CD4-positive, alpha-beta memory T cell (primary cell): ENCODE measurements around the gene CPLX4. TPM values are rescaled to one million over a fixed set of nuclear protein-coding genes. Genes with fewer than 3 reads are reported as not detected.

Experiments
- CTCF ChIA-PET: fragments of 350-600 bp; sonication (Branson Sonifier 250); formaldehyde crosslinking; loops from one replicate; lab custom pipeline; 2021; ENCODE audit warnings: inconsistent platforms; ENCODE audit not compliant: partially characterized antibody; lab: Charles Lee
- POLR2A ChIA-PET: fragments of 350-600 bp; sonication (Branson Sonifier 250); formaldehyde crosslinking; loops from one replicate; lab custom pipeline; 2021; ENCODE audit not compliant: partially characterized antibody; lab: Charles Lee
- DNase-seq, 5 donors: peaks; one replicate each; pipeline versions ENCODE4 v3.0.0 to v3.0.0-alpha.2; 2020 to 2022; ENCODE audit warnings: mixed read lengths in 1 of 5
- H3K27ac ChIP-seq: one replicate; pipeline ENCODE4 v1.7.0; 2013; ENCODE audit warnings: low read depth, low read length
- H3K27me3 ChIP-seq: 2 replicates; pipeline ENCODE4 v1.7.0; 2013; ENCODE audit warnings: mild to moderate bottlenecking, low read length, moderate library complexity; ENCODE audit not compliant: insufficient read depth
- H3K36me3 ChIP-seq: 2 replicates; pipeline ENCODE4 v1.7.0; 2013; ENCODE audit warnings: mild to moderate bottlenecking, low read length, moderate library complexity; ENCODE audit not compliant: insufficient read depth
- H3K4me1 ChIP-seq: 2 replicates; pipeline ENCODE4 v1.7.0; 2013; ENCODE audit warnings: mild to moderate bottlenecking, low read length, moderate library complexity; ENCODE audit not compliant: insufficient read depth
- H3K4me3 ChIP-seq, 2 donors: one replicate each; pipeline ENCODE4 v1.7.0; 2013; ENCODE audit warnings: low read length in 2 of 2, mild to moderate bottlenecking in 1 of 2
- H3K9me3 ChIP-seq, 2 donors: one replicate each; pipeline ENCODE4 v1.7.0; 2013; ENCODE audit warnings: low read length in 2 of 2, control low read depth in 1 of 2; ENCODE audit not compliant: control insufficient read depth in 1 of 2
- H3K27ac Mint-ChIP-seq, 7 donors: one replicate each; pipeline ENCODE4 v1.8.0; 2020 to 2021; ENCODE audit warnings: mixed read lengths in 7 of 7, mild to moderate bottlenecking in 6 of 7, inconsistent platforms in 3 of 7, moderate library complexity in 3 of 7
- H3K27me3 Mint-ChIP-seq, 2 donors: one replicate each; pipeline ENCODE4 v1.8.0; 2020 to 2021; ENCODE audit warnings: mixed read lengths in 2 of 2
- H3K36me3 Mint-ChIP-seq, 2 donors: one replicate each; pipeline ENCODE4 v1.8.0; 2020 to 2021; ENCODE audit warnings: mixed read lengths in 2 of 2, inconsistent platforms in 1 of 2, mild to moderate bottlenecking in 1 of 2
- H3K4me1 Mint-ChIP-seq, 4 donors: one replicate each; pipeline ENCODE4 v1.8.0; 2020 to 2021; ENCODE audit warnings: mixed read lengths in 4 of 4, mild to moderate bottlenecking in 1 of 4
- H3K4me3 Mint-ChIP-seq, 8 donors: one replicate each; pipeline ENCODE4 v1.8.0; 2020 to 2021; ENCODE audit warnings: mixed read lengths in 8 of 8, mild to moderate bottlenecking in 7 of 8, moderate library complexity in 6 of 8, inconsistent platforms in 3 of 8
- H3K9me3 Mint-ChIP-seq, 8 donors: one replicate each; pipeline ENCODE4 v1.8.0; 2020 to 2021; ENCODE audit warnings: mixed read lengths in 8 of 8, mild to moderate bottlenecking in 5 of 8, inconsistent platforms in 3 of 8, moderate library complexity in 1 of 8
- intact Hi-C: fragments of 100-400 bp; cut with micrococcal nuclease; formaldehyde crosslinking; loops from one replicate; pipeline ENCODE4 v1.15.1; 2023
- polyA plus RNA-seq, 2 donors: library from polyadenylated mRNA; unstranded; fragments of 300-500 nt; fragmentation: Illumina TruSeq; gene quantifications; one replicate each; pipeline ENCODE4 v1.2.3, GENCODE V29; 2021
- total RNA-seq, 2 experiments: library from RNA; stranded (reverse); gene quantifications; one replicate each; pipeline ENCODE4 v1.2.3, GENCODE V29; 2021

Gene CPLX4
- total and polyA plus RNA-seq, 4 experiments from 2014 or later, result not detected

DNA sequence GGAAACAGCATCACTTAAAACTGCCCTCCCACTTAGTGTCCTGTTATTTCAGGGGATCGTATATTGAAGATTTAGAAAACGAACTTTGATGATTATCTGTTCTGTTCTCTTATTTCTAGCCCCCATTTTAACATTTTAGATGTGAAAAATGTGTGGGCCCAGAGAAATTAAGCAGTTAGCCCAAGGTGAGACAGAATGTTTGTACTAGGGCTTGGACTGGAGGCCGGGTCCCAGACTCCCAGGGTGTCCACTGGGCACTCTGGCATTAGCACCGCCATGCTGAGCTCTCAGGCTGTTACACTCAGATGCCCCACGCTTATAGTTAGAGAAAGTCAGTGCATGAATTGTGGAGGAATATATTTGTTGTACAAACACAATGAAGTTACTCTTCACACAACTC is 39.7 kb downstream of the CPLX4 start:
- Histone ChIP-seq H3K36me3 (no peaks in the 10 kb centered on the region), H3K4me1 (peaks cover under 1% of the 10 kb centered on the region), H3K9me3 (no peaks in the 10 kb centered on the region), H3K4me3 (no peak overlapping the region), H3K27me3 (peaks cover 18% of the 10 kb centered on the region), H3K27ac (no peak overlapping the region)
- POLR2A ChIA-PET, result no interaction called here
- intact Hi-C loops, result no loop called here
- Mint-ChIP-seq H3K36me3 (no peaks in the 10 kb centered on the region), H3K27ac (no peak overlapping the region), H3K9me3 (peaks cover 0 to 3% (median 0%) of the 10 kb centered on the region in 8 donors), H3K4me3 (no peak overlapping the region), H3K4me1 (peaks cover 0 to 10% (median 4%) of the 10 kb centered on the region in 4 donors), H3K27me3 (peaks cover 47 to 51% of the 10 kb centered on the region in 2 donors)
- DNase-seq, result no peak
- CTCF ChIA-PET, result interaction anchor here (1.9 kb wide), 1 partner anchor 124 kb away, joined by 5 read pairs; no protein-coding TSS in a partner anchor

DNA sequence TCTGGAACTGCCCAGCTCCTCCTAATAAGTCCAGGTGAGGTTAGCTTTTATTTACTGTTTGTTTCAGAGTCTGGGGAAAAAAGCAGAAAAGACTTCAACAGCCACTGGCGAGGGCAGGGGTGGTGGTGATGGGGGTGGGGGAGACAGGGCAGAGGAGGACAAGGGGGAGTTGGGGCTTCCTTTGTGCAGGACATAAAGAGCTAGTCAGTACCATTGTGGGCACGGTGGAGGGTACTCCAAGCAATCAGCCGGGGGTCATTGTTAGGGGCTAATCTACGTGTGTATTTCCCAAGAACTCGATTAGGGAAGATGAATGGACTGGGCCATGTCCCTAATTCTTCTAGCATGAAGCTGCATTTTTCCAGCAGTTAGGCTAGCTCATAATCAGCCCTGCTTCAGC is 42.4 kb downstream of the CPLX4 start:
- CTCF ChIA-PET, result no interaction called here
- Histone ChIP-seq H3K27ac (no peak overlapping the region), H3K27me3 (peaks cover 30% of the 10 kb centered on the region), H3K36me3 (no peaks in the 10 kb centered on the region), H3K9me3 (no peaks in the 10 kb centered on the region), H3K4me3 (no peak overlapping the region), H3K4me1 (peaks cover 18% of the 10 kb centered on the region)
- Mint-ChIP-seq H3K27me3 (peaks cover 43 to 53% of the 10 kb centered on the region in 2 donors), H3K4me3 (no peak overlapping the region), H3K4me1 (peaks cover 1 to 20% (median 13%) of the 10 kb centered on the region in 4 donors), H3K9me3 (peaks cover 0 to 3% (median 0%) of the 10 kb centered on the region in 8 donors), H3K27ac (no peak overlapping the region), H3K36me3 (no peaks in the 10 kb centered on the region)
- no peak for DNase-seq
- intact Hi-C loops, result no loop called here
- POLR2A ChIA-PET, result no interaction called here

DNA sequence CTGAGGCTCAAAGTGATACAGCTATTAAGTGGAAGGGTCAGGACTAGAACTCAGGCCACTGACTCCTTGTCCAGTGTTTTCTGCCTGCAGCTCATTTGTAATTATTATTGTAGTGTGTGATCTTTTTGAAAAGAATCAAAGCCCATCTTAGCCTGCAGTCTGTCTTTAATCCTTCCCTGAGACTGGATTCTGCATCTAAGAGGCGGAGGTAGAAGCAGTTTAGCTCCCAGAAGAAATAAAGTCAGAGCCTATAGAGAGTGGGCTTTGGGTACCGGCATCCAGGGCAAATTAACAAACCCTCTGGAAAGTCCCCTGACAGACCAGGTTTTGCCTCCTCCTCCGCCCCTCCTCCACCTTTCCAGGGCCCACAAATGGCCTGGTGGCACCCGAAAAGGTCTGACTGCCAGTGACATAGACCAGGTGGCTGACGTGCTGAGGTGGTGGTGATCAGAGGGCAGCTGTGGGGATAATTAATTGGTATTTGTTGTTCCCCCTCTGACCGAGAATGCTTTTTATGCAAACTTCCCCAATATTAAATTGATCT is 43.0 kb downstream of the CPLX4 start:
- Mint-ChIP-seq H3K9me3 (peaks cover 0 to 3% (median 0%) of the 10 kb centered on the region in 8 donors), H3K4me3 (no peak overlapping the region), H3K36me3 (no peaks in the 10 kb centered on the region), H3K27me3 (peaks cover 46 to 57% of the 10 kb centered on the region in 2 donors), H3K4me1 (peaks cover 1 to 26% (median 13%) of the 10 kb centered on the region in 4 donors), H3K27ac (no peak overlapping the region)
- no peak overlapping the region for H3K4me3 ChIP-seq
- POLR2A ChIA-PET, result no interaction called here
- H3K4me1 ChIP-seq, result peaks cover 18% of the 10 kb centered on the region
- no peaks in the 10 kb centered on the region for H3K9me3 ChIP-seq
- DNase-seq, result no peak
- CTCF ChIA-PET, result no interaction called here
- peaks cover 35% of the 10 kb centered on the region for H3K27me3 ChIP-seq
- no peak overlapping the region for H3K27ac ChIP-seq
- intact Hi-C loops, result no loop called here
- H3K36me3 ChIP-seq, result no peaks in the 10 kb centered on the region

DNA sequence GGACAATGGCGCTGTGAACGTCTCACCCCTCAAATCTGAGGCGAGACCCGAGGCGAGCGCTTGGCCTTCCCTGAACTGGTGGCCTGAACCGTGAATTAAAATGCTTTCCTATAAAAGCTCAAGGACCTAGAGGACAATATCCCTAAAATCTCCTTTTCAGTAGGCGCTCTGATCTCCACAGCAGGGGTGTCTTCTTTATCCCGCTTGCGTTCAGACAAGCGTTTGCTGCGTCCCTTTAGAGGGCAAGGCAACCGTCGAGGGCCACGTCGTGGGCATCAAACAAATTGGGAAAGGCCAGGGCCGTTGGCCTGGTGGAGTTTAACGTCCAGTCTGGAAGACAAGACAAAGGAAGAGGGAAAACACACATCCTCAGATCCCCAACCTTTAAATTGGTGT is 43.9 kb downstream of the CPLX4 start:
- no peak overlapping the region for H3K27ac Mint-ChIP-seq
- peak overlapping the region in 3 of 8 donors; percentile 37 to 39 (median 39) for H3K4me3 Mint-ChIP-seq

GRCh38 chr18:59273759-59274532 is 44.5 kb downstream of the CPLX4 start:
- Mint-ChIP-seq H3K36me3 (peaks cover 0 to 3% of the 10 kb centered on the region in 2 donors), H3K4me1 (peaks cover 5 to 36% (median 21%) of the 10 kb centered on the region in 4 donors), H3K27ac (no peak overlapping the region), H3K27me3 (peaks cover 56 to 59% of the 10 kb centered on the region in 2 donors), H3K4me3 (peak overlapping the region in 5 of 8 donors; percentile 10 to 69 (median 52)), H3K9me3 (peaks cover 0 to 3% (median 0%) of the 10 kb centered on the region in 8 donors)
- intact Hi-C loops, result no loop called here
- ChIA-PET POLR2A (no interaction called here), CTCF (interaction anchor here (1.1 kb wide), 1 partner anchor 36 kb away, joined by 3 read pairs; no protein-coding TSS in a partner anchor)
- Histone ChIP-seq H3K4me3 (no peak overlapping the region), H3K27me3 (peaks cover 46% of the 10 kb centered on the region), H3K27ac (no peak overlapping the region), H3K36me3 (no peaks in the 10 kb centered on the region), H3K4me1 (peaks cover 25% of the 10 kb centered on the region), H3K9me3 (no peaks in the 10 kb centered on the region)
- DNase-seq, result no peak

More for the DNA sequence above, 43.9 kb downstream of the CPLX4 start:
- Histone ChIP-seq H3K27me3 (peaks cover 44% of the 10 kb centered on the region), H3K27ac (no peak overlapping the region), H3K9me3 (no peaks in the 10 kb centered on the region), H3K4me1 (peaks cover 22% of the 10 kb centered on the region), H3K4me3 (no peak overlapping the region), H3K36me3 (no peaks in the 10 kb centered on the region)
- Mint-ChIP-seq H3K36me3 (peaks cover 0 to 3% of the 10 kb centered on the region in 2 donors), H3K4me1 (peaks cover 5 to 34% (median 19%) of the 10 kb centered on the region in 4 donors), H3K9me3 (peaks cover 0 to 3% (median 0%) of the 10 kb centered on the region in 8 donors), H3K27me3 (peaks cover 54 to 58% of the 10 kb centered on the region in 2 donors)
- intact Hi-C loops, result no loop called here
- no peak for DNase-seq
- ChIA-PET CTCF (no interaction called here), POLR2A (no interaction called here)

GRCh38 chr18:59272891-59273758 is 45.3 kb downstream of the CPLX4 start, which contains the start of gene RAX:
Gene RAX, minus strand, starts transcription at chr18:59273454. Its CDS starts 248 bp downstream, at chr18:59273206.
- no peak for DNase-seq
- Histone ChIP-seq H3K4me3 (no peak within 1 kb of the TSS), H3K27ac (no peak within 1 kb of the TSS), H3K9me3 (no peaks in the 10 kb centered on the region), H3K36me3 (no peaks in the 10 kb centered on the region), H3K27me3 (peaks cover 53% of the 10 kb centered on the region), H3K4me1 (peaks cover 32% of the 10 kb centered on the region)
- ChIA-PET CTCF (interaction anchor here (1.1 kb wide), 1 partner anchor 37 kb away, joined by 3 read pairs; no protein-coding TSS in a partner anchor), POLR2A (no interaction called here)
- H3K9me3 Mint-ChIP-seq, result peaks cover 0 to 3% (median 0%) of the 10 kb centered on the region in 8 donors
- H3K4me1 Mint-ChIP-seq, result peaks cover 7 to 42% (median 24%) of the 10 kb centered on the region in 4 donors
- no peak within 1 kb of the TSS for H3K27ac Mint-ChIP-seq
- intact Hi-C loops, result no loop called here
- peaks cover 0 to 3% of the 10 kb centered on the region in 2 donors for H3K36me3 Mint-ChIP-seq
- peak within 1 kb of the TSS in 5 of 8 donors; percentile 10 to 69 (median 52) for H3K4me3 Mint-ChIP-seq
- H3K27me3 Mint-ChIP-seq, result peaks cover 58 to 61% of the 10 kb centered on the region in 2 donors
